GM12865 (cell line): ENCODE measurements around the gene ASB10.

Experiments used
- DNase-seq: peaks from one replicate; pipeline ENCODE4 v3.0.0; 2010; ENCODE audit warnings: low read depth
- H3K4me3 ChIP-seq: 2 replicates; pipeline ENCODE4 v1.5.1; 2011; ENCODE audit warnings: mild to moderate bottlenecking, low read depth, low read length, control low read depth
- CTCF ChIP-seq: IDR thresholded peaks from 2 replicates; pipeline ENCODE4 v1.5.1; 2011; ENCODE audit warnings: low read length, control low read depth, low read depth, inconsistent platforms; ENCODE audit not compliant: insufficient read depth; ENCODE audit errors: missing control alignments

Gene ASB10

DNA sequence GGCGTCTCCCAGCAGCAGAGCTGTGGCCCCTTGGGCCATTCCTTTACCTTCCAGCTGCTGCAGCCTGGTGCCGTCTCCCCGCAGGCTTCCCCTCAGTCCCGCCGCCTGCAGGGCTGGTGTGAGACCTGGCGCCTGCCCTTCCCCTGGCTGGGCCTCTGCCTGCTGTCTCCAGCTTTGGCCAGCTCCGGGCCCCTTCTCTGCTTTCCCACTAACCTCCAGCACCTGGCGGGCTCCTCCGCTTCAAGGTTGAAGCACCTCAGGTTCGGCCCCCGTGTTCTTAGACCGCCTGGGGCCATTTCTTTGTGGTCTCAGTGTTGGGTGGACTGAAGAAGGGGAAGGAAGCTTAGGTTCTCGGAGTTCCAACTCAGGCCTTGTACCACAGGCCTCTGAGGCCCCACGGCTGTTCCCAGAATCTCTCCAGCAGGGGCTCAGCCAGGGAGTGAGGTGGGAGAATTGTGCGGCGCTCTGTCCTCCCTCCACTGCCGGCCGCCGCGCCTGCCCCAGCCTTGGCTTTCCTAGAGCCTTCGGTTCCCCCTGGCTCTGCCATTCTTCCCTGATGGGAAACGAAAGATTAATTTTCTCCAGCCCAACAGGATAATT, 49.9 kb downstream of the ASB10 start:
- no peak overlapping the region for H3K4me3 ChIP-seq
- DNase-seq: no peak
- no peak for TF ChIP-seq CTCF

DNA sequence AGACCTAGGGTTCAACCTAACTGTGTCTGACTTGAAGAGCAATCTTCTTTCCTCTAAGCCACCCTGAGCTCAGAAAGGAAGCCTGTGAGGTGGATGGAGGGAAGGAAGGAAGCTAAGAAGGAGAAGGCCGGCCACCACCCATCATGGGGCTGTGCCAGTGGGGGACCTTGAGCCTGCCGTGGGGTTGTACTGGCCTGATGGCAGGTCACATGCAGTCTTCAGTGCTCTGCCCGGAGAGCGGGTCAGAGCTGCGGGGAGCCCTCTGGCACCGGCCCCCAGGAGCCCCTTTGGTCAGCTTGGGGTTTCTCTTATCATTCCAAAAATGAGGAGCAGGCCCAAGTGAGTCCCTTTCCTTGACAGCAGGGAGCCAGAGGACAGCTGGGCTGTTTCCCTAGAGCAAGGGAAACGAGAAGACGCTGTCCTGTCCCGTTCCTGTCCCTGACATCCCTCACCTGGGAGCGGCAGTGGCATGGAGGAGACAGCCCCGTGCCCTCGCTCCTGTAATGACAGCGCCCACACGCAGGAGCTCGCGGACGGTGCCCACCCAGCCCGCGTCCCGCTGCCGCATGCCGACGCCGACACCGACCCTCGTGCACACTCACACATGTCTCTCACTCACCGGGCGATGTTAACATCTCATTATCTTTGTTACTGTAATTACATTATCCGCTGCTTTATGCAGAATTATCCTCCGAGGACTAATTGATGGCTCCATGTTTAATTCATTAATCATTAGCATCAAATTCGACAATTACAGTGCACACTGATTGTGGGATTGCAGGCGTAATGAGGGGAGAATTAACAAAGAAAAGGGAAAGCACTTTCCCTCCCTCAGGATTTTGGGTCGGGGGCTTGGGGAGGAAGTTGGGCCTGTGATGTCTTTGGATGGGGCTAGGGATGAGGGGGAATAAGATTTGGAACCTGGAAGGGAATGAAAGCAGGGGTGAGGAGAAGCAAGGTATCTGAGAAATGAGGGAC, 50.9 kb downstream of the ASB10 start:
- no peak for TF ChIP-seq CTCF
- no peak overlapping the region for H3K4me3 ChIP-seq
- DNase-seq: no peak

DNA sequence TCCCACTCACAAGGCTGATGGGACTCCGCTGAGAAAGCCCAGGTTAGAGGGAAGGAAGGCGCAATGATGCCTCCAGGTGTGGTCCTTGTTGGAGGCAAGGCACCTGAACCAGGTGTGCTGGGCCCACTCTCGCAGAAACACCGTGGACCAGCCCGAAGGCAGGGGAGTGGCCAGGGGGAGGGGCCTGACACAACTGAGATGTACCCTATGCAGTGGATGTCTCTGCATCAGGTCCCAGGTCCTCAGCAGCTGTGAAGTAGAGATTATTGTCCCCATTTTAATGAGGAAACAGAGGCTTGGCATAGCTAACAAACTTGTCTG, 51.6 kb downstream of the ASB10 start:
- TF ChIP-seq CTCF: no peak
- DNase-seq: no peak
- H3K4me3 ChIP-seq: no peak overlapping the region

DNA sequence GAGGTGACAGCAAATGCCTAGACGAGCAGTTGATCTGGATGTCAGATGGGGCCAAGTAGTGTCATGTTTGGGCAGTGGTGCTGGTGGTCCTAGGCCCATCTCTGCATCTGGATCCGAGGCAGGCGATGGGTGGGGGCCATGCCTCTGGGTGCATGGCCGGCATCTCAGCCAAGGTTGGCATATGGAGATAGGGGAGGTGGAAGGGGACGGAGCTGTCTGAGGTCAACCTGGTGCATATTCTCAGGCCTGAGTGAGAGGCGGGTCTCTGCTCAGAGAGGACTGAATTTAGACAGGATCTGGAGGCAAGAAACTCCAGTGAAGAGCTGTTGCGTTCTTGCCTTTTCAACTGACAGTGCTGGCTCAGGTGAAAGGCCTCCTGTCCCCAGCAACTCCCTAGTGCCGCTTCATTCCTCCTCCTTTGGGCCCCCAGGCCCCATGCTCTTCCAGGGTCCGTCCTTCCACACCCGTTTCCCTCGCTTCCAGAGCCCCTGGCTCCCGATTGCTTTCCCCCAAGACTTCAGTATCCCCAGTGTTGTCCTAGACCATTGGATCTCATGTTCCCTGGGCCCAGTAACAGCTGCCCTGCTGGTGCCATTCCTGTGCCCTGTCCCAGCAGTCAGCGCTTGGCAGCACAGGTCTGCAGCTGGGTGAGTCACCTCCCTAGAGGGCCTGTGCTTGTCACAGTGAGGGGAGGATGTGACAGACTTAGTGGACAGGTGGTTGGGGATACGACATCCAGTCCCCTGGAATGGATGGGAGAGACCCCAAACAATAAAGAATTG, 52.1 kb downstream of the ASB10 start:
- DNase-seq: no peak
- H3K4me3 ChIP-seq: no peak overlapping the region
- no peak for TF ChIP-seq CTCF

DNA sequence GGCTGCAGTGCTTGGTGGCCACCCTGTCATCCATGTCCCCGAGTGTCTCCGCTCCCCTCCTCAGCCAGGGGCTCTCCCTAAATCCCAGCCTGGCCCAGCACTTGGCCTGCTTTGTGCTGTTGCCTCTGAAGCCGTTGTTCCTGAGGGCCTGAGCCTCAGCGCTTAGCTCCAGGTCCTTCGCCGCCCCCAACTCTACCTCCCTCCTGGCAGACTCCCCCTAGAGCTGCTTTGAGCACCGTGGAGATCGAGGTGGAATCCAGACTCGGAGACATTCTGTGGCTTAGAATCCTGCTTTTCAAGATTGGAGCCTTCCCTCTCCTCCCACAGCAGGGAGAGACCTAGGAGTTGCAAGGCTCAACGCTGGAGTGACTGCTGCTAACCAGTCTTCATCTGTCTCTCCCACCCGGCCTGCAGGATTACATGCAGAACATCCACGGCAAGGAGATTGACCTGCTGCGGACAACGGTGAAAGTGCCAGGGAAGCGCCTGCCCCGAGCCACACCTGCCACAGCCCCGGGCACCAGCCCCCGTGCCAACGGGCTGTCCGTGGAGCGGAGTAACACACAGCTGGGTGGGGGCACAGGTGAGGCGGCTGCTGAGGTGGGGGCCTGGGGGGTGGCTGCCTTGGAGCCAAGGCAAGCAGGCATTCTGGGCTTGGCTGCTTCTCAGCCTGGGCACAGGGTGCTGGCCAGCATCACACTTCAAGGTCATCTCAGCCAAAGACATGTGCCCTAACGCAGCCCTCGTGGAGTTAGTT, 52.9 kb downstream of the ASB10 start:
- H3K4me3 ChIP-seq: no peak overlapping the region
- TF ChIP-seq CTCF: no peak
- no peak for DNase-seq

DNA sequence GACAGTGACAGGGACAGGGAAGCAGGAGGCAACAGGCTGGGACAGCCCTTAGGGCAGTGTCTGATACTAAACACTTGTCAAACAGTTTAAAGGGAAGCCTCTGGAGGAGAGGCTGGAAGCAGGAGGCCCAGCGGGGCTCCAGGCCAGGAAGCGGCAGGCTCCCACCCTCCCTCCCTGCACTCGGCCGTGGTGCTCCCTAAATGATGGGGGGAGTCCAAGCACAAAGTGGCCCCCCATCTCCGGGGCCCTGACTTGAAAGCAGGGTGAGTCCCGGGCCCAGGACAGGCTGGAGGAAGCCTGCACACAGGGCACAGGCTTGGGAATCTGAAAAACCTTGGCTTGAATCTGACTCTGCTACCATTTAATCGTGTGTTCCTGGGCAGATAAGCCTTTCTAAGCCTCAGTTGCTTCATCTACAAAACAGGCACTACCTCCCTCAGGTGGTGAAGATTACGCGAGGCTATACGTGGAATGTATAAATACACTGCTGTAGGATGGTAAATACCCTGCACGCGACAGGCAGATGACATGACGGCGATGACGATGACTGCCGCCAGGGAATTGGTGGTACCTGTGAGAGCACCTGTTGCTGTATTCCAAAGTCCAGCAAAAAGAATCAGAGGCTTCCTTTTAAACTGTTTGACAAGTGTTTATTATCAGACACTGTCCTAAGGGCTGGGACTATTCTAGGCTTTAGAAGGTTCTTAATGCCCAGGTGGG, 53.6 kb downstream of the ASB10 start:
- H3K4me3 ChIP-seq: no peak overlapping the region
- TF ChIP-seq CTCF: no peak

More for the DNA sequence above, 53.6 kb downstream of the ASB10 start:
- no peak for DNase-seq
